Activated T-cell treated with anti-CD3 and anti-CD28 coated beads, Interleukin-2, amount 50 U/mL, for 48 hours (primary cell): ENCODE measurements around the gene THADA.
"Not testable (repeated sequence)": the region's sequence is repeated elsewhere in the genome, so short reads cannot be mapped to it uniquely, and the experiment has no call there.

Experiments
- DNase-seq, 2 experiments: peaks; one replicate each; pipeline ENCODE4 v3.0.0-alpha.2; 2020

The THADA gene

GRCh38 chr2:43402452-43402937, 193.3 kb downstream of the THADA start:
- DNase-seq = no peak

GRCh38 chr2:43402002-43402401, 193.8 kb downstream of the THADA start:
- DNase-seq = peak; percentile 27 to 38

GRCh38 chr2:43400508-43400907, 195.3 kb downstream of the THADA start:
- DNase-seq = no peak

- no peak for DNase-seq
These were observed 196.1 kb downstream of the THADA start for GRCh38 chr2:43399515-43400264.

GRCh38 chr2:43399098-43399497, 196.7 kb downstream of the THADA start:
- DNase-seq = no peak

- DNase-seq = no peak
These were observed 198.0 kb downstream of the THADA start for GRCh38 chr2:43397821-43398220.

GRCh38 chr2:43397411-43397810, 198.4 kb downstream of the THADA start:
- DNase-seq = no peak

GRCh38 chr2:43396344-43396743, 199.5 kb downstream of the THADA start:
- DNase-seq = not testable (repeated sequence)

GRCh38 chr2:43393918-43394317, 201.9 kb downstream of the THADA start:
- no peak for DNase-seq

- no peak for DNase-seq
These were observed 204.0 kb downstream of the THADA start for GRCh38 chr2:43391878-43392215.

- no peak for DNase-seq
These were observed 204.5 kb downstream of the THADA start for GRCh38 chr2:43391201-43391877.

GRCh38 chr2:43389581-43390466, 206.0 kb downstream of the THADA start:
- DNase-seq = no peak

GRCh38 chr2:43388371-43388770, 207.5 kb downstream of the THADA start:
- no peak for DNase-seq

GRCh38 chr2:43387092-43388062, 208.5 kb downstream of the THADA start:
- DNase-seq = no peak

GRCh38 chr2:43386679-43387078, 209.2 kb downstream of the THADA start:
- DNase-seq = not testable (repeated sequence)

- DNase-seq = no peak
These were observed 211.7 kb downstream of the THADA start for GRCh38 chr2:43384143-43384542.

- no peak for DNase-seq
These were observed 212.3 kb downstream of the THADA start for GRCh38 chr2:43383533-43383932.

GRCh38 chr2:43379494-43379893, 216.3 kb downstream of the THADA start:
- DNase-seq = no peak

- DNase-seq = no peak
These were observed 218.5 kb downstream of the THADA start for GRCh38 chr2:43377327-43377726.

GRCh38 chr2:43376523-43377198, 219.2 kb downstream of the THADA start:
- DNase-seq = no peak

GRCh38 chr2:43375746-43376522, 219.9 kb downstream of the THADA start:
- DNase-seq = no peak
